BE2C (cell line): Measurements from ENCODE around the gene MAT1A.

Source experiments
- DNase-seq: peaks from one replicate; pipeline ENCODE4 v3.0.0-alpha.2; 2020
- H3K27me3 ChIP-seq: fragments of 250-450 bp; sonication (Bioruptor Pico); 2 replicates; pipeline ENCODE4 v1.5.1; 2020; ENCODE audit warnings: mild to moderate bottlenecking
- H3K36me3 ChIP-seq: fragments of 250-450 bp; sonication (Bioruptor Pico); 2 replicates; pipeline ENCODE4 v1.5.1; 2020; ENCODE audit warnings: mild to moderate bottlenecking
- H3K4me1 ChIP-seq: fragments of 250-450 bp; sonication (Bioruptor Pico); 2 replicates; pipeline ENCODE4 v1.5.1; 2020
- H3K4me3 ChIP-seq: 2 replicates; pipeline ENCODE4 v1.5.1; 2011; ENCODE audit warnings: low read depth, low read length
- H3K9me3 ChIP-seq: fragments of 250-450 bp; sonication (Bioruptor Pico); 2 replicates; pipeline ENCODE4 v1.5.1; 2020
- CTCF ChIP-seq: IDR thresholded peaks from 2 replicates; pipeline ENCODE4 v1.5.1; 2012; ENCODE audit warnings: mild to moderate bottlenecking, low read depth, low read length

The MAT1A gene

GRCh38 chr10:80288849-80289248 is 609 bp downstream of the MAT1A start:
- Histone ChIP-seq H3K27me3 (0 out of 2 replicates have a peak, but pooled peaks cover 4% of the 10 kb centered on the region), H3K36me3 (no peaks in the 10 kb centered on the region), H3K9me3 (no peaks in the 10 kb centered on the region), H3K4me3 (no peak overlapping the region), H3K4me1 (no peaks in the 10 kb centered on the region)
- no peak for DNase-seq
- no peak for TF ChIP-seq CTCF

GRCh38 chr10:80284522-80284921 is 4.9 kb downstream of the MAT1A start:
- Histone ChIP-seq H3K9me3 (no peaks in the 10 kb centered on the region), H3K4me1 (no peaks in the 10 kb centered on the region), H3K27me3 (no peaks in the 10 kb centered on the region), H3K36me3 (no peaks in the 10 kb centered on the region), H3K4me3 (no peak overlapping the region)
- no peak for DNase-seq
- no peak for TF ChIP-seq CTCF

- Histone ChIP-seq H3K4me1 (no peaks in the 10 kb centered on the region), H3K4me3 (no peak overlapping the region), H3K9me3 (no peaks in the 10 kb centered on the region), H3K36me3 (no peaks in the 10 kb centered on the region), H3K27me3 (no peaks in the 10 kb centered on the region)
- TF ChIP-seq CTCF, result no peak
- no peak for DNase-seq
Observed at GRCh38 chr10:80283536-80284199, 5.8 kb downstream of the MAT1A start.

- Histone ChIP-seq H3K9me3 (no peaks in the 10 kb centered on the region), H3K4me1 (no peaks in the 10 kb centered on the region), H3K27me3 (no peaks in the 10 kb centered on the region), H3K4me3 (no peak overlapping the region), H3K36me3 (no peaks in the 10 kb centered on the region)
- no peak for DNase-seq
- TF ChIP-seq CTCF, result no peak
Observed at GRCh38 chr10:80283119-80283518, 6.3 kb downstream of the MAT1A start.

GRCh38 chr10:80281784-80282765 is 7.4 kb downstream of the MAT1A start:
- H3K4me3 ChIP-seq, result no peak overlapping the region
- no peaks in the 10 kb centered on the region for H3K9me3 ChIP-seq
- no peak for TF ChIP-seq CTCF
- no peaks in the 10 kb centered on the region for H3K36me3 ChIP-seq
- DNase-seq, result no peak
- H3K27me3 ChIP-seq, result no peaks in the 10 kb centered on the region
- no peaks in the 10 kb centered on the region for H3K4me1 ChIP-seq

- H3K9me3 ChIP-seq, result no peaks in the 10 kb centered on the region
- no peaks in the 10 kb centered on the region for H3K36me3 ChIP-seq
- TF ChIP-seq CTCF, result no peak
- H3K4me1 ChIP-seq, result no peaks in the 10 kb centered on the region
- no peak for DNase-seq
- H3K27me3 ChIP-seq, result no peaks in the 10 kb centered on the region
- no peak overlapping the region for H3K4me3 ChIP-seq
Observed at GRCh38 chr10:80281292-80281691, 8.2 kb downstream of the MAT1A start.
